Activated CD8-positive, alpha-beta T cell treated with anti-CD3 and anti-CD28 coated beads for 36 hours (primary cell): ENCODE results near the gene PLAC9. TPM values are rescaled to one million over a fixed set of nuclear protein-coding genes. Genes with fewer than 3 reads are reported as not detected.

Experiments used
- ATAC-seq: fragments of 200-7000 bp; cut with Tn5 transposase; one replicate; pipeline ENCODE4 v1.10.0; 2021; ENCODE audit warnings: mild to moderate bottlenecking, moderate library complexity
- CTCF ChIA-PET: fragments of 350-600 bp; sonication (Branson Sonifier 250); formaldehyde crosslinking; loops from one replicate; lab custom pipeline; 2021; ENCODE audit warnings: antibody characterized with exemption; lab: Charles Lee
- POLR2A ChIA-PET: fragments of 350-600 bp; sonication (Branson Sonifier 250); formaldehyde crosslinking; loops from one replicate; lab custom pipeline; 2021; ENCODE audit warnings: antibody characterized with exemption; lab: Charles Lee
- DNase-seq: peaks from one replicate; pipeline ENCODE4 v3.0.0-alpha.2; 2020
- H3K27ac Mint-ChIP-seq: one replicate; pipeline ENCODE4 v1.8.0; 2021; ENCODE audit warnings: mild to moderate bottlenecking, mixed read lengths
- H3K27me3 Mint-ChIP-seq: one replicate; pipeline ENCODE4 v1.8.0; 2021; ENCODE audit warnings: mixed read lengths
- H3K36me3 Mint-ChIP-seq: one replicate; pipeline ENCODE4 v1.8.0; 2021; ENCODE audit warnings: low read depth, mixed read lengths
- H3K4me1 Mint-ChIP-seq: one replicate; pipeline ENCODE4 v1.8.0; 2021; ENCODE audit warnings: low read depth, mixed read lengths
- H3K4me3 Mint-ChIP-seq: one replicate; pipeline ENCODE4 v1.8.0; 2021; ENCODE audit warnings: mild to moderate bottlenecking, moderate library complexity, mixed read lengths
- H3K9me3 Mint-ChIP-seq: one replicate; pipeline ENCODE4 v1.8.0; 2021; ENCODE audit warnings: mixed read lengths
- CTCF ChIP-seq: fragments of 200-600 bp; IDR thresholded peaks from one replicate; pipeline ENCODE4 v1.8.0; 2022; ENCODE audit warnings: antibody characterized with exemption, mild to moderate bottlenecking
- intact Hi-C: fragments of 100-400 bp; cut with micrococcal nuclease; formaldehyde crosslinking; loops from one replicate; pipeline ENCODE4 v1.10.0; 2022
- total RNA-seq, 2 experiments: library from RNA; stranded (reverse); gene quantifications; one replicate each; pipeline ENCODE4 v1.2.3, GENCODE V29; 2021

PLAC9 gene
- total RNA-seq, 2 experiments from 2014 or later, result not detected

- H3K27ac Mint-ChIP-seq, result peak overlapping the region; percentile 95
- peak; percentile 78 for ATAC-seq
- ChIA-PET CTCF (interaction anchor here (0.8 to 2.6 kb wide), 7 partner anchors 9 to 43 kb away, joined by 3 to 24 read pairs (median 6); no protein-coding TSS in a partner anchor), POLR2A (interaction anchor here (0.7 to 3.8 kb wide), 7 partner anchors 9 to 34 kb away, joined by 3 to 49 read pairs (median 5); partner anchors contain the start of gene ANXA11)
- peaks cover 87% of the 10 kb centered on the region for H3K4me1 Mint-ChIP-seq
- H3K9me3 Mint-ChIP-seq, result peaks cover 5% of the 10 kb centered on the region
- peaks cover 34% of the 10 kb centered on the region for H3K36me3 Mint-ChIP-seq
- peak overlapping the region; percentile 68 for H3K4me3 Mint-ChIP-seq
- no peak for TF ChIP-seq CTCF
- intact Hi-C loops, result no loop called here
- no peaks in the 10 kb centered on the region for H3K27me3 Mint-ChIP-seq
- DNase-seq, result peak; percentile 90
Observed at GRCh38 chr10:80187465-80188409, 55.2 kb downstream of the PLAC9 start.

- no peak for TF ChIP-seq CTCF
- peaks cover 37% of the 10 kb centered on the region for H3K36me3 Mint-ChIP-seq
- ATAC-seq (no peak), DNase-seq (no peak)
- H3K27ac Mint-ChIP-seq, result peak overlapping the region; percentile 95
- peak overlapping the region; percentile 39 for H3K4me3 Mint-ChIP-seq
- CTCF ChIA-PET, result interaction anchor here (1.2 to 2.6 kb wide), 3 partner anchors 12 to 19 kb away, joined by 5 to 24 read pairs (median 10); no protein-coding TSS in a partner anchor
- H3K9me3 Mint-ChIP-seq, result peaks cover 8% of the 10 kb centered on the region
- intact Hi-C loops, result no loop called here
- H3K27me3 Mint-ChIP-seq, result no peaks in the 10 kb centered on the region
- H3K4me1 Mint-ChIP-seq, result peaks cover 82% of the 10 kb centered on the region
- POLR2A ChIA-PET, result interaction anchor here (0.5 to 3.8 kb wide), 5 partner anchors 11 to 38 kb away, joined by 3 to 49 read pairs (median 5); partner anchors contain the start of gene ANXA11
Observed at GRCh38 chr10:80188713-80189112, 56.2 kb downstream of the PLAC9 start.

GRCh38 chr10:80191589-80192270, 59.2 kb downstream of the PLAC9 start:
- H3K27ac Mint-ChIP-seq, result peak overlapping the region; percentile 85
- POLR2A ChIA-PET, result interaction anchor here (0.5 to 2.2 kb wide), 5 partner anchors 8 to 376 kb away, joined by 3 to 11 read pairs (median 3); no protein-coding TSS in a partner anchor
- no peak for ATAC-seq
- intact Hi-C loops, result no loop called here
- CTCF ChIA-PET, result interaction anchor here (0.9 to 2.0 kb wide), 3 partner anchors 12 to 47 kb away, joined by 3 to 8 read pairs (median 3); no protein-coding TSS in a partner anchor
- H3K4me3 Mint-ChIP-seq, result peak overlapping the region; percentile 16
- no peaks in the 10 kb centered on the region for H3K27me3 Mint-ChIP-seq
- peak; percentile 43 for DNase-seq
- peaks cover 78% of the 10 kb centered on the region for H3K4me1 Mint-ChIP-seq
- TF ChIP-seq CTCF, result no peak
- H3K36me3 Mint-ChIP-seq, result peaks cover 49% of the 10 kb centered on the region
- H3K9me3 Mint-ChIP-seq, result peaks cover 10% of the 10 kb centered on the region

GRCh38 chr10:80192553-80192952, 60.0 kb downstream of the PLAC9 start:
- H3K9me3 Mint-ChIP-seq, result peaks cover 10% of the 10 kb centered on the region
- intact Hi-C loops, result no loop called here
- peak overlapping the region; percentile 85 for H3K27ac Mint-ChIP-seq
- DNase-seq (no peak), ATAC-seq (no peak)
- H3K4me1 Mint-ChIP-seq, result peaks cover 77% of the 10 kb centered on the region
- no peak for TF ChIP-seq CTCF
- CTCF ChIA-PET, result interaction anchor here (1.3 kb wide), 1 partner anchor 10 kb away, joined by 4 read pairs; no protein-coding TSS in a partner anchor
- H3K4me3 Mint-ChIP-seq, result no peak overlapping the region
- POLR2A ChIA-PET, result interaction anchor here (2.2 kb wide), 1 partner anchor 11 kb away, joined by 11 read pairs; no protein-coding TSS in a partner anchor
- no peaks in the 10 kb centered on the region for H3K27me3 Mint-ChIP-seq
- H3K36me3 Mint-ChIP-seq, result peaks cover 46% of the 10 kb centered on the region
